Uterus (tissue), 2 donors: ENCODE results near the gene LMNA.

Experiments
- CTCF ChIP-seq, 4 experiments: fragments of 200-600 bp in 2 of 4; fragments of 450-650 bp in 2 of 4; sonication (generic) in 2 of 4; IDR thresholded peaks; one replicate each; pipeline ENCODE4 v1.5.1; 2016 to 2019; ENCODE audit warnings: antibody characterized with exemption in 4 of 4, mild to moderate bottlenecking in 2 of 4, moderate library complexity in 1 of 4
- POLR2A ChIP-seq, 2 donors: fragments of 450-650 bp; IDR thresholded peaks; one replicate each; pipeline ENCODE4 v1.6.1; 2016; ENCODE audit warnings: antibody characterized with exemption in 2 of 2, mild to moderate bottlenecking in 1 of 2, moderate library complexity in 1 of 2

- TF ChIP-seq CTCF (IDR thresholded peaks at IDR 0.05) (no peak), POLR2A (IDR thresholded peaks at IDR 0.05) (no peak)
Measured at GRCh38 chr1:156177919-156178654, 63.6 kb downstream of the LMNA start.
